Measurements from ENCODE around the gene BRIX1.

- no peak for TF ChIP-seq ZBTB17 (CRISPR knock-in tag; IDR thresholded peaks at IDR 0.05)
- peak; percentile 17 for TF ChIP-seq ZBTB8A (IDR thresholded peaks at IDR 0.05; ENCODE audit: partially characterized antibody)
- TF ChIP-seq TCFL5 (CRISPR knock-in tag; conservative IDR thresholded peaks at IDR 0.05) = no peak
- TF ChIP-seq FOXA1 (IDR thresholded peaks at IDR 0.05; ENCODE audit: borderline replicate concordance) = no peak
- no peak for TF ChIP-seq CTCF (IDR thresholded peaks at IDR 0.05 in 2 of 3, conservative IDR thresholded peaks at IDR 0.05 in 1 of 3; ENCODE audit: insufficient read depth in 2 of 3, low read depth in 1 of 3, low read length in 3 of 3)
- no peak for TF ChIP-seq HIVEP1 (CRISPR knock-in tag; IDR thresholded peaks at IDR 0.05)
- no peak for TF ChIP-seq COPS2 (conservative IDR thresholded peaks at IDR 0.05)
- no peak for TF ChIP-seq BRCA1 (IDR thresholded peaks at IDR 0.05)
- no peak for TF ChIP-seq BRCA1 (CRISPR knock-in tag; IDR thresholded peaks at IDR 0.05)
- no peak for TF ChIP-seq POLR2A (conservative IDR thresholded peaks at IDR 0.05)
- no peak for TF ChIP-seq ZNF175 (CRISPR knock-in tag; IDR thresholded peaks at IDR 0.05; ENCODE audit: low read depth)
- no peak for TF ChIP-seq BCLAF1 (IDR thresholded peaks at IDR 0.05; ENCODE audit: borderline replicate concordance in 1 of 2, control insufficient read depth in 1 of 2, low read depth in 2 of 2, low read length in 1 of 2)
- no peak for TF ChIP-seq STAG1 (CRISPR knock-in tag; IDR thresholded peaks at IDR 0.05; ENCODE audit: borderline replicate concordance)
These were observed 8.4 kb downstream of the BRIX1 start for GRCh38 chr5:34923694-34924461.

Measured in K562 (cell line).